ENCODE results near the gene DRAXIN.

Gene DRAXIN

GRCh38 chr1:11654939-11655808 is 36.3 kb upstream of the DRAXIN start (continued):
- TF ChIP-seq PBX3 (CRISPR knock-in tag; IDR thresholded peaks at IDR 0.05): no peak
- TF ChIP-seq ZSCAN5A (tag by site-specific recombination; IDR thresholded peaks at IDR 0.05): no peak
- TF ChIP-seq ZNF670 (tag by site-specific recombination; IDR thresholded peaks at IDR 0.05; ENCODE audit: low read depth): no peak
- TF ChIP-seq ZNF514 (tag by site-specific recombination; IDR thresholded peaks at IDR 0.05): no peak
- no peak for TF ChIP-seq REST (tag by site-specific recombination; IDR thresholded peaks at IDR 0.05)
- TF ChIP-seq ZNF302 (tag by site-specific recombination; IDR thresholded peaks at IDR 0.05; ENCODE audit: low read depth): no peak
- peak; percentile 69 for TF ChIP-seq KLF8 (tag by site-specific recombination; IDR thresholded peaks at IDR 0.05)
- TF ChIP-seq ZBTB21 (tag by site-specific recombination; IDR thresholded peaks at IDR 0.05): no peak
- TF ChIP-seq ZFHX2 (tag by site-specific recombination; conservative IDR thresholded peaks at IDR 0.05): peak; percentile 46; the same call in 1 of the 2 replicates
- TF ChIP-seq KLF7 (tag by site-specific recombination; IDR thresholded peaks at IDR 0.05; ENCODE audit: borderline replicate concordance): no peak
- TF ChIP-seq ZNF501 (tag by site-specific recombination; IDR thresholded peaks at IDR 0.05): no peak

GRCh38 chr1:11657654-11658053 is 33.9 kb upstream of the DRAXIN start:
- no peak overlapping the region for H3K27ac ChIP-seq (ENCODE audit: extremely low read depth, low read depth, low read length)
- no peak overlapping the region for H3K4me3 ChIP-seq (ENCODE audit: low read depth, low read length)
- POLR2A ChIA-PET: no interaction called here
- no peaks in the 10 kb centered on the region for H3K9me3 ChIP-seq (ENCODE audit: control insufficient read depth, insufficient read depth, low read depth, low read length)
- no peaks in the 10 kb centered on the region for H3K4me1 ChIP-seq (ENCODE audit: control insufficient read depth, insufficient read depth, low read length)
- H3K36me3 ChIP-seq (ENCODE audit: control insufficient read depth in 2 of 2, insufficient read depth in 1 of 2, low read length in 2 of 2): peaks cover 8 to 68% of the 10 kb centered on the region in 2 experiments; a peak in 2 of 3 replicates
- CTCF ChIA-PET: no interaction called here
- TF ChIP-seq ZNF677 (tag by site-specific recombination; IDR thresholded peaks at IDR 0.05) (peak; percentile 65; the same call in 1 of the 2 replicates), EGR2 (tag by site-specific recombination; IDR thresholded peaks at IDR 0.05; ENCODE audit: low read depth) (no peak), ZNF660 (tag by site-specific recombination; IDR thresholded peaks at IDR 0.05) (peak; percentile 73), KLF10 (tag by site-specific recombination; IDR thresholded peaks at IDR 0.05) (peak; percentile 76), ZNF596 (tag by site-specific recombination; IDR thresholded peaks at IDR 0.05) (no peak), ZNF214 (tag by site-specific recombination; IDR thresholded peaks at IDR 0.05; ENCODE audit: borderline replicate concordance) (peak; percentile 17; the same call in 1 of the 2 replicates), ZNF776 (tag by site-specific recombination; IDR thresholded peaks at IDR 0.05; ENCODE audit: borderline replicate concordance) (0 out of 2 replicates have a peak, but pooled peaks have one; percentile 64), ZSCAN30 (tag by site-specific recombination; IDR thresholded peaks at IDR 0.05) (no peak), BCL11B (tag by site-specific recombination; IDR thresholded peaks at IDR 0.05; ENCODE audit: low read depth) (no peak), ZBTB17 (tag by site-specific recombination; IDR thresholded peaks at IDR 0.05) (no peak), ZBTB44 (tag by site-specific recombination; IDR thresholded peaks at IDR 0.05) (peak; percentile 69; the same call in 1 of the 2 replicates), PRDM6 (tag by site-specific recombination; IDR thresholded peaks at IDR 0.05) (no peak), ZNF133 (tag by site-specific recombination; IDR thresholded peaks at IDR 0.05) (no peak), ZNF544 (tag by site-specific recombination; IDR thresholded peaks at IDR 0.05) (peak; percentile 93), ZNF558 (tag by site-specific recombination; IDR thresholded peaks at IDR 0.05) (peak; percentile 72)

All from HEK293 (cell line).